ENCODE results near the gene HDGFL2.

HDGFL2 gene

GRCh38 chr19:4495471-4495870, 23.4 kb downstream of the HDGFL2 start:
- Histone ChIP-seq H3K4me2 (no peak overlapping the region), H3K4me3 (no peak overlapping the region), H3K9me3 (no peaks in the 10 kb centered on the region), H4K20me1 (peaks cover 16% of the 10 kb centered on the region; the same call in 1 of the 2 replicates), H3K27me3 (no peaks in the 10 kb centered on the region), H3K9ac (no peak overlapping the region), H3K36me3 (peaks cover 92% of the 10 kb centered on the region), H3K4me1 (no peaks in the 10 kb centered on the region), H3K27ac (no peak overlapping the region)
- no peak for TF ChIP-seq Cebpa-rat (IDR thresholded peaks at IDR 0.05)

- Histone ChIP-seq H4K20me1 (peaks cover 16% of the 10 kb centered on the region; the same call in 1 of the 2 replicates), H3K4me2 (no peak overlapping the region), H3K4me3 (no peak overlapping the region), H3K4me1 (peaks cover 6% of the 10 kb centered on the region), H3K27me3 (no peaks in the 10 kb centered on the region), H3K9ac (no peak overlapping the region), H3K36me3 (peaks cover 95% of the 10 kb centered on the region), H3K9me3 (no peaks in the 10 kb centered on the region), H3K27ac (no peak overlapping the region)
- no peak for TF ChIP-seq Cebpa-rat (IDR thresholded peaks at IDR 0.05)
Observed at GRCh38 chr19:4496304-4496703, 24.2 kb downstream of the HDGFL2 start.

GRCh38 chr19:4497770-4498389, 25.8 kb downstream of the HDGFL2 start:
- no peak overlapping the region for H3K27ac ChIP-seq
- no peak overlapping the region for H3K4me3 ChIP-seq
- no peaks in the 10 kb centered on the region for H3K9me3 ChIP-seq
- peaks cover 95% of the 10 kb centered on the region for H3K36me3 ChIP-seq
- no peaks in the 10 kb centered on the region for H3K27me3 ChIP-seq
- H3K9ac ChIP-seq, result no peak overlapping the region
- H4K20me1 ChIP-seq, result peaks cover 16% of the 10 kb centered on the region; the same call in 1 of the 2 replicates
- H3K4me2 ChIP-seq, result no peak overlapping the region
- peaks cover 22% of the 10 kb centered on the region for H3K4me1 ChIP-seq
- no peak for TF ChIP-seq Cebpa-rat (IDR thresholded peaks at IDR 0.05)

GRCh38 chr19:4498694-4499093, 26.6 kb downstream of the HDGFL2 start:
- H3K27me3 ChIP-seq, result no peaks in the 10 kb centered on the region
- H3K36me3 ChIP-seq, result peaks cover 87% of the 10 kb centered on the region
- no peak overlapping the region for H3K27ac ChIP-seq
- H3K4me3 ChIP-seq, result no peak overlapping the region
- peaks cover 14% of the 10 kb centered on the region for H4K20me1 ChIP-seq
- H3K9ac ChIP-seq, result no peak overlapping the region
- H3K9me3 ChIP-seq, result no peaks in the 10 kb centered on the region
- H3K4me2 ChIP-seq, result no peak overlapping the region
- H3K4me1 ChIP-seq, result peaks cover 30% of the 10 kb centered on the region
- TF ChIP-seq Cebpa-rat (IDR thresholded peaks at IDR 0.05), result no peak

- TF ChIP-seq Cebpa-rat (IDR thresholded peaks at IDR 0.05), result no peak
- H3K9ac ChIP-seq, result no peak overlapping the region
- no peak overlapping the region for H3K27ac ChIP-seq
- H3K36me3 ChIP-seq, result peaks cover 81% of the 10 kb centered on the region
- no peaks in the 10 kb centered on the region for H3K27me3 ChIP-seq
- no peak overlapping the region for H3K4me2 ChIP-seq
- H3K4me1 ChIP-seq, result peaks cover 36% of the 10 kb centered on the region
- no peak overlapping the region for H3K4me3 ChIP-seq
- H4K20me1 ChIP-seq, result peaks cover 16% of the 10 kb centered on the region
- no peaks in the 10 kb centered on the region for H3K9me3 ChIP-seq
Observed at GRCh38 chr19:4499318-4499717, 27.2 kb downstream of the HDGFL2 start.

- H3K9ac ChIP-seq, result no peak overlapping the region
- peaks cover 21% of the 10 kb centered on the region for H4K20me1 ChIP-seq
- H3K9me3 ChIP-seq, result no peaks in the 10 kb centered on the region
- no peak for TF ChIP-seq Cebpa-rat (IDR thresholded peaks at IDR 0.05)
- H3K4me1 ChIP-seq, result peaks cover 42% of the 10 kb centered on the region
- H3K4me3 ChIP-seq, result no peak overlapping the region
- H3K4me2 ChIP-seq, result no peak overlapping the region
- H3K27ac ChIP-seq, result no peak overlapping the region
- no peaks in the 10 kb centered on the region for H3K27me3 ChIP-seq
- peaks cover 80% of the 10 kb centered on the region for H3K36me3 ChIP-seq
Observed at GRCh38 chr19:4499855-4500254, 27.8 kb downstream of the HDGFL2 start.

GRCh38 chr19:4500841-4501591, 28.9 kb downstream of the HDGFL2 start:
- H4K20me1 ChIP-seq, result peaks cover 14% of the 10 kb centered on the region
- H3K27me3 ChIP-seq, result no peaks in the 10 kb centered on the region
- H3K27ac ChIP-seq, result peak overlapping the region; percentile 81; the same call in 1 of the 2 replicates
- peak overlapping the region; percentile 74; the same call in 1 of the 2 replicates for H3K9ac ChIP-seq
- H3K4me1 ChIP-seq, result peaks cover 50% of the 10 kb centered on the region
- peaks cover 80% of the 10 kb centered on the region for H3K36me3 ChIP-seq
- TF ChIP-seq Cebpa-rat (IDR thresholded peaks at IDR 0.05), result no peak
- no peaks in the 10 kb centered on the region for H3K9me3 ChIP-seq
- peak overlapping the region; percentile 84 for H3K4me2 ChIP-seq
- no peak overlapping the region for H3K4me3 ChIP-seq

DNA sequence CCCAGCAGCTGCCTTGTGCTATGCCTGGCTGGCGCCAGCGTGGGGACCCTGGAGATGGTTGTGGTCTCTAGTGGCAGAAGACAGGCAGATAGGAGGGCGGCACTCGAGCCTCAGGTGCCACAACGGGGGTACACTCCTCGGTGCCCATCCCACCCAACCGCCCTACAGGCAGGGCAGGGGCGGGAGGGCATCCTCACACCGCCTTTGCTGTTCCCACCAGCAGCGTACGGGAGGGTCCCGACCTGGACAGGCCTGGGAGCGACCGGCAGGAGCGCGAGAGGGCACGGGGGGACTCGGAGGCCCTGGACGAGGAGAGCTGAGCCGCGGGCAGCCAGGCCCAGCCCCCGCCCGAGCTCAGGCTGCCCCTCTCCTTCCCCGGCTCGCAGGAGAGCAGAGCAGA, 29.6 kb downstream of the HDGFL2 start:
- peaks cover 80% of the 10 kb centered on the region for H3K36me3 ChIP-seq
- peak overlapping the region; percentile 84 for H3K4me2 ChIP-seq
- H3K4me1 ChIP-seq, result peaks cover 55% of the 10 kb centered on the region
- no peak overlapping the region for H3K4me3 ChIP-seq
- H4K20me1 ChIP-seq, result peaks cover 13% of the 10 kb centered on the region
- H3K27me3 ChIP-seq, result no peaks in the 10 kb centered on the region
- no peaks in the 10 kb centered on the region for H3K9me3 ChIP-seq
- TF ChIP-seq Cebpa-rat (IDR thresholded peaks at IDR 0.05), result no peak
- peak overlapping the region; percentile 81 for H3K27ac ChIP-seq
- peak overlapping the region; percentile 74; the same call in 1 of the 2 replicates for H3K9ac ChIP-seq

DNA sequence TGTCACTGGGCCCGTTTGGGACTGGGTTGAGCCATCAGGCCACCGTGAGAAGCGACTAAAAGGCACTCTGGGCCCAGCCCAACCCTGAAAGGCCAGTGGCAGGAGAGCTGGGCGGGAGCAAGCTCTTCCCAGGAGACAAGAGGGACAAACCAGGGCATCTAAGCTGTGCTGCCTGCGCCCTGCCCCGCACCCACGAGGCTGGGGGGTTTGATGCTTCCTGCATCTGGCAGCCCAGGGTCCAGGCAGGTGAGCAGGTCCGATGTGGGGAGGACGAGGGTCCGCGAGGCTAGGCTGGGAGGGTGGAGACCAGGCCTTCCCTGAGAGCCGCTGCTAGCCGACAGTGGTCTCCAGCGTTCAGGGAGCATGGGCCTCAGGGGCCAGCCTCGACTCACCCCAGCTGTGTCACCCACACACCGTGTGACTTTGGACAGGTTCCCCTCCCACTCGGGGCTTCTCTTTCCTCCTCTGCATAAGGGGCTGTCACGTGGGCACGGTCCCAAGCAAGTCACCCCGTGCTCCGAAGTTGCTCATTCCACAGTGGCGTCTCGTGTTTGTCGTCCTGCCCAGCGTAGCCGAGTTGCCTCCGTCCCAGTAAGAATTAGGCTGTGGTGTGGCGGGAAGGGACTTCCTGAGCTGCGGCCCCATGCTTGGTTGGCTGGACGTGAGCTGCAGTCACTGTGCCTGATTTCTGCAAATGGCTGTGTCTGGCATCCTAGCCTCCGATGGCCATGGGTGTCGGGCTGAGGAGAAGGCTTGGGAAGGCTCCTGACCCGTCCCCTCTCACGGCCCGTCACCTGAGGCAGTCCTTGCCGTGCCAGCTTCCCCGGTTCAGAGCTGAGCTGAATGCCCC, 30.4 kb downstream of the HDGFL2 start:
- peaks cover 13% of the 10 kb centered on the region for H4K20me1 ChIP-seq
- H3K27ac ChIP-seq, result peak overlapping the region; percentile 81

More for the DNA sequence above, 30.4 kb downstream of the HDGFL2 start:
- H3K27me3 ChIP-seq, result no peaks in the 10 kb centered on the region
- peaks cover 80% of the 10 kb centered on the region for H3K36me3 ChIP-seq
- H3K9me3 ChIP-seq, result no peaks in the 10 kb centered on the region
- TF ChIP-seq Cebpa-rat (IDR thresholded peaks at IDR 0.05), result no peak
- peak overlapping the region; percentile 52 for H3K4me3 ChIP-seq
- peak overlapping the region; percentile 84 for H3K4me2 ChIP-seq
- peaks cover 56% of the 10 kb centered on the region for H3K4me1 ChIP-seq
- peak overlapping the region; percentile 74 for H3K9ac ChIP-seq
